Umbilical cord (tissue), 2 donors: ENCODE measurements around the gene BIN2. TPM values are rescaled to one million over a fixed set of nuclear protein-coding genes. Genes with fewer than 3 reads are reported as not detected.
A peak's percentile ranks its signal among the peaks of the same experiment; 100 is the strongest.
"Not testable (repeated sequence)": the region's sequence is repeated elsewhere in the genome, so short reads cannot be mapped to it uniquely, and the experiment has no call there.

Source experiments
- DNase-seq: peaks from one replicate; pipeline ENCODE4 v3.0.0-alpha.2; 2015; ENCODE audit warnings: low spot score
- total RNA-seq: library from RNA; depleted of rRNA; stranded (reverse); fragments of >200 nt; gene quantifications from one replicate; pipeline ENCODE4 v1.2.3, GENCODE V29; 2014; ENCODE audit warnings: low replicate concordance; ENCODE audit not compliant: insufficient read depth

BIN2 gene
- total RNA-seq, 1 donor from 2014 or later, result 4.6 TPM

DNA sequence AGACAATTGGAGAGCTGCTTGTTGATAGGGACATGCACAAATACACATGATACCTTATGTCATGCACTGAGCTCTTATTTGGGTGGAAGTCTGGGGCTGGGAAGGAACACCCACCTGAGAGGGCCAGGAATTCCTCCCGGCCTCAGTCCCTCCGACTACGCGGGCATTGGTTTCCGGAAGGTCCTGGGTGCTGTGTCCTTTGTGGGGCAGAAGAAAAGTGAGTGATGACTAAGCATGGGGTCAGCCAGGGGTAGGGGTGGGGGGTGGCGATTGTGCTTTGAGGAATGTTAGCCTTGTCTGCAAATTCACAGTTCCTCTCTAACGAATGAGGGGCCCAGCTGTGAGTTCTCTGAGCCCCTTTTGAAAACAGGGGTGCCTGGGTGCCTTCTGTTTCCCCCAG is 21.7 kb upstream of the BIN2 start:
- no peak for DNase-seq

DNA sequence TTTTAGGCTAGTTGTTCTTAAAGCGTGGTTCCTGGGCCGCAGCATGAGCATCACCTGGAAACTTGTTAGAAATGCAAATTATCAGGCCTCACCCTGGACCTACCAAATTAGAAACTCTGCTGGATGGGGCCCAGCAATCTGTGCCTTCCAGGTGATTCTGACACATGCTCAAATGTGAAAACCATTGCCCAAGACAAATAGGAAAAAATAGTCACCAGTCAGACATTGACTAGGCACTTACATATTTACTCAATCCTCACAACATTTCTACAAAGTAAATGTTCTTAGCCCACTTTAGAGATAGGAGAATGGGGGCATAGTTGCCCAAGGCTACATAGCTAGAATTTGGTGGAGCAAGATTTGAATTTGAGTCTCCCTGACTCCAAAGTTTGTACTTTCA is 19.2 kb upstream of the BIN2 start:
- no peak for DNase-seq

GRCh38 chr12:51342416-51342815 is 18.4 kb upstream of the BIN2 start:
- no peak for DNase-seq

DNA sequence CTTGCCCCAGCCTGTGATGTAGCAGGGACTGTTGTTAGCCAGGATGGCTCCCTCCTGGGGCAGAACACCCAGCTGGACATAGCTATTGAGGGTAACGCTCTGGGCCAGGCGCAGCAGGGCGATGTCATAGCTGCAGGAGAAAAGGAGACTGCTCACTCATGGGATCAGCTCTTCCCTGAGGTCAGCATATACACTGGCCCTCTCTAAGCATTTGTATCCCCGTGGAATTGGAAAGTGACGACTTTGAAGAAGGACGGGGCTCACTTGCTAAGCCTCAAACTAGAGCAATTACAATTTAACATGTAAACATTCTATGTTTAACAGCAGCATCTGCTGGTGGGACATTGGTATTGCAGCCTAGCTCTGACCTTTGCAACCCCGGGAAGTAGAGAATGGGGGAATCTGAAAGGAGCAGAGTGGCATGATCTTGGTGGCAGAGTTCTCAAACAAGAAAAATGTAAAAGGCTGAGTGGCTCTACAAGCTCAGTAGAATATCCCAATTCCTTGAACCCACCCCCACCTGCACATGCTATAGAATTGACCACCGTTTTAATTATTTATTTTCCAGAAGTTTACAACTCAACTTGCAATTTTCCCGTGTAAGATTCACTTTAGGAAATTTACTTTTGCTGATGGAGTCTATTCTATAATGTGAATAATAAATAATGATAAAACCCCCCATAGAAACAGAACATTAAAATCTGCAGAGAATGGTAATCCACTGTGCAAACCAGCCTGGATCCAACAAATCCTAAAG is 17.5 kb upstream of the BIN2 start:
- peak; percentile 78 for DNase-seq

DNA sequence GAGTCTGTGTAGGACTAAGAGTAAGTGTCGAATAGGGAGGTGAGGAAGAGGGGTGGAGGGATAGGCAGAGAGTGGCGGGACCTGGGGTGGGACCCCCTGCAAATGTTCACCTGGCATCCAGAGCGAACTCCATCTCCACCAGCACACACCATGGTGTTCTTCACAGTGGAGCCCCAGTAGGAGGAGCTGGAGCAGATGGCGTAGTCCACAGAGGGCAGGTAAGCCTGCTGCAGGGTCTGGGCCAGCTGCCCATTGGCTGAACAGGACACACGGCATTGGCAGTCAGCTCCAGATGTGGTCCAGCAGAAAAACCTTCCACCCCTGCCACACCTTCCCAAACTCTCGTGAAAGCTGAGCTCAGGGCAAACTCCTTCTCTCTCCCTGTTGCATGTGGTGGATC is 15.8 kb upstream of the BIN2 start:
- no peak for DNase-seq

DNA sequence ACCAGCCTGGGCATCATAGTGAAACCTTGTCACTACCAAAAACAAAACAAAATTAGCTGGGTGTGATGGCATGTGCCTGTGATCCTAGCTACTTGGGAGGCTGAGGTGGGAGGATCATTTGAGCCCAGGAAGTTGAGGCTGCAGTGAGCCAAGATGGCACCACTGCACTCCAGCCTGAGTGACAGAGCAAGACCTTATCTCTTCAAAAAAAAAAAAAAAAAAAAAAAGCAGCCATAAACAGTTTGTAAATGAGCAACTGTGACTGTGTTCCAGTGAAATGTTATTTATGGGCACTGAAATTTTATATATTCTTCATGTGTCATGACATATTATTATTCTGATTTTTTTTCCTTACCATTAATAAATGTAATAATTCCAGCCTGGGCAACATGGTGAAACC is 13.4 kb upstream of the BIN2 start:
- DNase-seq, result not testable (repeated sequence)

- no peak for DNase-seq
These were observed 12.0 kb upstream of the BIN2 start for GRCh38 chr12:51335931-51336330.

DNA sequence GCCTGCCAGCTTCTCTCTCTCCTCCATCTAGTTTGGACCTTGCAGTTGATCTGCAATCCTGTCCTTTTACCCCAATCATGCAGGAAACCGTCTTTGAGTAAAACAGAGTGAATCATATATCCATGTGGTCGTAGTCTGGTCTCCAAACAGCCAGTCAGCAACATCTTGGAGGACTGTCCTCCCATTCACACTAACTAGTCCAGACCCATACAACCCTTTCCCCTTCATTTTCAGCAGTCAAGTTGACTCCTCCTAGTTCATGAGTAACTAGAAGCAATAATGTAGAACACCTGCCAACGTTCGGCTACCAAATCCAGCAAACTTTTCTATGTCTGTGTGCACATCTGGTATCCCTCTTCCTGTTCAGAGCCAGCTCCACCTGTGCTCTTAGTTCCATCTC is 10.8 kb upstream of the BIN2 start:
- no peak for DNase-seq

DNA sequence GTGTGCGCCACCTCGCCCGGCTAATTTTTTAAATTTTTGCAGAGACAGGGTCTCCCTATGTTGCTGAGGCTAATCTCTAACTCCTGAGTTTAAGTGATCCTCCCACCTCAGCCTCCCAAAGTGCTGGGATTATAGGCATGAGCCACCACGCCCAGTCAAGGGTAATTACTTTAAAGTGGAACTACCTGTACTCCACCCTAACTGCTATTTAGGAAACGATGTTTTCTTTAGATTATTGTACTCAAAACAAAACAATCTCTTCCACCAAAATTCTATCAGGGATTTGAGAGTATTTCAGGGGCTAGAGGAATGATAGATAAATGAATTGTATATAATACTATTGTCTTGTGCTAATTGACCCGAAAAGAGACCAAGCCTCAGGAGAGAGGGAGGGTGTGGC is 9.6 kb upstream of the BIN2 start:
- no peak for DNase-seq

- no peak for DNase-seq
These were observed 6.2 kb upstream of the BIN2 start for GRCh38 chr12:51330186-51330585.

- no peak for DNase-seq
These were observed 5.8 kb upstream of the BIN2 start for GRCh38 chr12:51329742-51330141.

DNA sequence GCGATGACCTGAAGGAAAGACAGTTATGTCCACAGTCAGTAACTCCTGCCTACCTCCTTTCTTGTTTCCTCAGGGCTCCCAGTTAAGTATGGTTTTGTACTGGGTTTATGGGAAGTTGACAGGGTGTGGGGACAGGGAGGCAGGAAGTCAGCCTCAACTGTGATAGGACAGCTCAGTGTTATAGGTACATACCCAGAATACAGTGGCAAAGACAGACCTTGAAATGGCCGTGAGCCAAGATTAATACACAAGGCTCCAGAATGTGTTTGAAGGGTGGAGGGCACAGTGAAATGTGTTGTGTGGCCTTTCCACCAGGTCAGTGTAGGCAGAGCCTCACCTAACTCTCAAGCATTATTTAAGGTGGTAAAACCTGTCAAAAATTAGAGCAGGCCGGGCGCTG is 4.6 kb upstream of the BIN2 start:
- DNase-seq, result no peak

DNA sequence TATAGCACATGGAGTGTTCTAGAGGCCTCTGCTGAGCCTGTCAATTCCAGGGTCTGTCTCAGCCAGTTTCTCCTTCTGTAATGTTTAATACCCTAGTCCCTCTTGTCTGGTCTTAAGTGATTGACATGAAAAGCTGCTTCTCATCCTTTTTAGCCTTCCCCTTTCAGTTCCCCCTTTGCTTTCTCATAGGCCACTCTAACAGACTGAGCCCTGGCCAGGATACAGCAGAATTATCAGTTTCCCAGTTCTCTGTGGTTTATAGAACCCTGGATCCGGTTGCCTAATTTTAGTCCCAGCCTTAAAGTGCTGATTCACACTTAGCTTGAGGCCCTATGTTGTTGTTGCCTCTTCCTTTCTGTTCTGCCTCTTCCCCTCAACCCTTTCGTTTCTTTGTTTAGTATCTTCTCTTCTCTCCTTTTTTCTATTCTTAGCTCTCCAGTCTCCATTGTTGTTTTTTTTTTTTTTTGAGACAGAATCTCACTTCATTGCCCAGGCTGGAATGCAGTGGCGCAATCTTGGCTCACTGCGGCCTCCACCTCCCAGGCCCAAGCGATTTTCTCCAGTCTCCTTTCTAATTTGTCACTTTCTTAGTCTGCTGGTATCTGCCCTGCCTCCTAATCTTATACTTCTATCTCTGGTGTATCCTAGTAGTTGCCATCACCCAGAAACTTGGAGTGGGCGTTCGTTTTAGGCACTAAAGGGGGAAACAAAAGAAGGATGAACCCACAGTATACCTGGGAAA is 2.9 kb upstream of the BIN2 start:
- peak; percentile 66 for DNase-seq

DNA sequence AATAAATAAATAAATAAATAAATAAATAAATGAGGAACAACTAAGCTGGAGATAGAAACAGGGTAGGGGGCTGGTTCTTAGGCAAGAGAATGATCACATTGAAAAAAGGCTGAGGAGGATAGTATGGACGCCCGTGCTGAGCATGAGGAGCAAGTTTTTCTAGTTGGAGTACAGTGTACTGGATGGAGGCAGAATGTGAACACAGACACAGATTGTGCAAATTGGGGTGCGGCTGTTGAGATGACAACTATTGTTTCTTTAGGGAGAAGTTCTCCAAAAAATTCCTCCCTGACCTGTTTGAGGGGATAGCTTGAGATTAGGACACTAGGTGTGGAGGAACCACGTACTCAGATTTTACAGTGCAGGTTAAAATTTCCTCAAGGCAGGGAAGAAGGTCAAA is 979 bp upstream of the BIN2 start:
- DNase-seq, result no peak

DNA sequence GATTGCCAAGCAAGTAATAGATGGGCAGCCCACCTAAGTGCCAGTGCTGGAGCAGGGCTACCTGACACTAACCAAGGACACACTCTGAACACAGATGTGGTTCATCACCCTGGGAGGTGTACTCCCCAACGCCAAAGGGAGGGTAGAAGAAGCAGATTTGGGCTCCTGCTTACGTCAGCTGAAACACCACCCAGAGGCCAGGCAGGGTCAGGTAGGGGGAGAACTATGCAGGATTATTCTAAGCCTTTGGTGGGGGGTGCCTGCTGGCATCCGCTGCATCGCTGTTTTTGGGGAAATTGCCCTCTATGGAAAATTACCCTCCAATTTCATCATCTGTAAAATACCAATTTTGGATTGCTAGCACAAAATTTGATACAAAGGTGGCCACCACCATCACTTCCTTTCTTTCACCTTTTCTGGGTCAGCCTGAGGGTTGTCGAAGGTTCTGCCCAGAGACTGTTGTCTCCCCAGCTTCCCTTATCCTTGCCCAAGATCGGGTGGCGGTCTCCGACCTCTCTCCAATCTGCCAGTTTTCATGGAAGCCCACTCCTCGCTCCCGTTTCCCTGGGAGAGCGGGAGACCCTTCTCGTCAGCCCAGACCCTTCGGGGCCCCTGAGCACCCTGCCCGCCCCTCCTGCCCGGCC is 535 bp downstream of the BIN2 start:
- no peak for DNase-seq

DNA sequence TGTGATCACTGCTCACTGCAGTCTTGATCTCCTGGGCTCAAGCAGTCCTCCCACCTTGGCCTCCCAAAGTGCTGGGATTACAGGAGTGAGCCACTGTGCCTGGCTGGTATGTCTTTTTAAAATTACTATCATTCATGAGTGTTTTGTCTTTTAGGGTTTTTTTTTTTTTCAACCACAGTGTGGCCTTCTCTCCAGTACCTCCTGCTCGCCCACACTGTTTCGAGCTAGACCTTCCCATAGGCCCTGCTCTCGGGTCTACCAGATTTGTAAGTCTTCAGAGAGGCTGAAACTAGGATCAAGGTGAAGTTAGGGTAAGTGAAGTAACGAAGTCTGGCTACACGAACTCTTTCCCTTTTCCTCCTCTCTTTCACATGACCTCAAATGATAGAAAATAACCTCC is 1.5 kb downstream of the BIN2 start:
- DNase-seq, result no peak

DNA sequence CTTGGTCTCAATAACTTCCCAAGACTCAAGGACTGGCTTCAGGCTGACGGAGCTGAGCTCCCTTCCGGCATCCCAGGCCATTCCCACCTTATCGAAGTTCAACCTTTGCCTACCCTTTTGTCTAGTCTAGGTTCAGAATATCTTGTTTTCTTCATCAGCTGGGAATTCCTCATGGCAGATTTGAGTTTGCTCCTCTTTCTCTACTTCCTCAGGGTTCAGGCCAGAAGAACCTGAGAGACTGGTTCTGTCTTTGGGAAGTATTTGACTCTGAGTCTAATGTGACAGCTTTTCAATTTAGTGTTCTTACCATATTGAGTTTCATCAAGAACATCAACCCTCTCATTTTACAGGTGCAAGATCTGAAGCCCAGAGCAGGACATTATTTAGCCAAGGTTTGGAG is 2.1 kb downstream of the BIN2 start:
- no peak for DNase-seq

DNA sequence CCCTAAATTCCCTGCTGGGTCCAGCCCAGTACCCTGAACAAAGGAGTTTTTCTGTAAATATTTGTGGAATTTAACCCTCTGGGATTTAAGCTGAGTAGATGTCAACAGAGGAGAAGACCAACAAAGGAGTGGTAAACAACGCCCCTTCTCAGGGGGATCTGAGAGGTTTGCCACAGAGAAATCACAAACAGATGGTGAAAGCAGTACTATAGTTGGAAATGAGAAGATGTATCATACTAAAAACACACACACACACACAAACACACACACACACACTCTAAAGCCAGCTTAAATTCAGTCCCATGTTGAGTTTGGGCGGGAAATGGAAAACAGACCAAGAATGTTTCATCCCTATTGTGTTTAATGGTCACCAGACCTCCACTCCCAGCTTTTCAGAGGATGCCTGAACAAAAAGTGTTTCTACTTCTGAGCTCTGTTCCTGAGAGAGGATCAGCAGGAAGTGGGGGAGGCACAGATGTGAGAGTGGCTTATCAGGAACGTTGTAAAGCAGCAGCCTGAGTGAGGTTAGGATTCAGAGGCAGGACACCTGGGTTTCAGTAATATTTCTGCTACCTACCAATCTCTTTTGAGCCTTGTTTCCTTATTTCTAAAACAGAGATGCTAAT is 3.2 kb downstream of the BIN2 start:
- peak; percentile 27 for DNase-seq

- DNase-seq, result no peak
These were observed 3.7 kb downstream of the BIN2 start for GRCh38 chr12:51320311-51320694.

- DNase-seq, result no peak
These were observed 5.0 kb downstream of the BIN2 start for GRCh38 chr12:51318846-51319599.

GRCh38 chr12:51318057-51318806 is 5.7 kb downstream of the BIN2 start:
- DNase-seq, result not testable (repeated sequence)
